Breast epithelium (tissue), 4 donors: ENCODE data around the gene RAB43. TPM values are rescaled to one million over a fixed set of nuclear protein-coding genes. Genes with fewer than 3 reads are reported as not detected.
"Not testable (repeated sequence)": the region's sequence is repeated elsewhere in the genome, so short reads cannot be mapped to it uniquely, and the experiment has no call there.

Source experiments
- DNase-seq, 2 donors: peaks; one replicate each; pipeline ENCODE4 v3.0.0-alpha.2; 2019; ENCODE audit warnings: low spot score in 2 of 2
- H3K27ac ChIP-seq, 2 donors: fragments of 200-600 bp; sonication (generic) in 1 of 2; one replicate each; pipeline ENCODE4 v1.5.1; 2016 to 2019; ENCODE audit warnings: mild to moderate bottlenecking in 1 of 2
- H3K27me3 ChIP-seq, 2 donors: fragments of 200-600 bp; sonication (generic) in 1 of 2; one replicate each; pipeline versions ENCODE4 v1.5.1 to v1.6.0; 2017 to 2019; ENCODE audit warnings: control low read depth in 1 of 2, mild to moderate bottlenecking in 1 of 2
- H3K36me3 ChIP-seq: fragments of 200-600 bp; one replicate; pipeline ENCODE4 v1.5.1; 2019
- H3K4me1 ChIP-seq, 2 donors: fragments of 200-600 bp; sonication (generic); one replicate each; pipeline ENCODE4 v1.5.1; 2016 to 2019; ENCODE audit warnings: control low read depth in 1 of 2
- H3K4me3 ChIP-seq, 3 donors: fragments of 200-600 bp; sonication (generic); 1 replicate in 2 of 3; 2 replicates in 1 of 3; pipeline ENCODE4 v1.5.1; 2016 to 2019; ENCODE audit warnings: mild to moderate bottlenecking in 3 of 3, moderate library complexity in 2 of 3
- H3K9me3 ChIP-seq, 2 donors: fragments of 200-600 bp; sonication (generic) in 1 of 2; one replicate each; pipeline ENCODE4 v1.5.1; 2016 to 2019; ENCODE audit warnings: control low read depth in 1 of 2
- POLR2A ChIP-seq: fragments of 450-650 bp; IDR thresholded peaks from one replicate; pipeline ENCODE4 v1.6.1; 2016; ENCODE audit warnings: antibody characterized with exemption, mild to moderate bottlenecking, moderate library complexity
- POLR2AphosphoS5 ChIP-seq, 3 donors: sonication (generic); formaldehyde crosslinking; IDR thresholded peaks; one replicate each; pipeline ENCODE4 v1.6.1; 2017; ENCODE audit warnings: antibody characterized with exemption in 3 of 3
- intact Hi-C: fragments of 100-400 bp; cut with DNase I; formaldehyde crosslinking; loops from one replicate; pipeline ENCODE4 v1.15.1; 2023; ENCODE audit warnings: low total_unique reads
- total RNA-seq, 3 donors: library from RNA; depleted of rRNA; stranded (reverse); fragments of >200 nt; gene quantifications; one replicate each; pipeline ENCODE4 v1.1.0, GENCODE V29; 2016
- TF ChIP-seq, protein P1 (sequence below), 3 donors: fragments of 450-650 bp; IDR thresholded peaks; one replicate each; pipeline ENCODE4 v1.5.1; 2016 to 2017; ENCODE audit warnings: antibody characterized with exemption in 3 of 3, mild to moderate bottlenecking in 3 of 3, moderate library complexity in 3 of 3

Gene RAB43
- total RNA-seq, 3 donors from 2014 or later, result 5.6 to 17.0 (median 17.0) TPM

DNA sequence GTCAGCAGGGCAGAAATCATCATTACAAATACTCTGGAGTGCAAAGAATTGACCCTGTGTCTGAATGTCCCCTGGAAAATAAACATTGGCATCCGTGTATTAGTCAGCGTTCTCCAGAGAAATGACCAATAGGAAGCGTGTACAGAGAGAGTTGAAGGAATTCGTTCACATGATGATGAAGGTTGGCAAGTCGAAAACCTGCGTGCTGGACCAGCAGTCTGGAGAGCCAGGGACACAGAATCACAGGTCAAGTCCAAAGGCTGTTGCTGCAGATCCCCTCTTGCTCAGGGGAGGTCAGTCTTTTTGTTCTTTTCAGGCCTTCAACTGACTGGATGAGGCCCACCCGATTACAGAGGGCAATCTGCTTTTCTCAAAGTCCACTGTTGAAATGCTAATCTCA is 44.4 kb downstream of the RAB43 start:
- intact Hi-C loops, result no loop called here

DNA sequence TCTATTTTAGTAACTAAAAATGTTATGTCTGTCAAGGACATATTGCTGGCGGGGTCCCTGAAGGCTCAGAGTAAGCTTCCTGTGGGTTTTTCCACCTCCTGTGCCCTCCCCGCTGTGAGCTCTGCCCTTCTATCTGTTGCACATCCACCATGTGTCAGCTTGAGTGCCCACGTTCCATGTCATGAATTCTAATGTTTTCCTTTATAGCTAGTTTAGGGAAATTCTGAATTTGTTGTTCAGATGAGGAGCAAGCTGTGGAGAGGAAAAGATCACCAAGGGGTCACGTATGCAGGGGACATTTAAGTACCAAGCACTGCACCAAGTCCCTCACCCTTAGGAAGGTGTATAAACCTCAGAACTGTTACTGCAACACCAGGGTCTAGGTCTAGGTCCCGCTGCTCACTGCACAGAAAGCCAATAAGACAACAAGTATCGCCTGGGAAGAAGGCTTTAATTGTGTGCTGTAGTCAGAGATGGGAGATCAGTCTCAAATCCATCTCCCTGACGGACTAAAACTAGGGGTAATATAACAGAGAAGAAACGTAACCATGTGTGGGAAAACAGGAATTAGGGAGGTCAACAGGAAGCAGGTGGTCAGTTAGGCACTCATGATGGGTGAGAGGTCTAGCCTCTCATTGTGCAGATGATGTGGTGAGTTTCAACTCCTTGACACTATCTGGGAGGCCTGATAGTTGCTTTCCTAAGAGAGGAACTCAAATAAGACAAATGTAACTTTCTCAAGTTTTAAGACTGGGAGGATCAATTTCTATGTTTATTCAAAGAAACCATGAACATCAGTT is 51.3 kb downstream of the RAB43 start:
- no peaks in the 10 kb centered on the region for H3K27me3 ChIP-seq
- H3K27ac ChIP-seq, result no peak overlapping the region
- no peaks in the 10 kb centered on the region for H3K36me3 ChIP-seq
- intact Hi-C loops, result no loop called here
- H3K4me1 ChIP-seq, result no peaks in the 10 kb centered on the region
- no peaks in the 10 kb centered on the region for H3K9me3 ChIP-seq
- no peak for DNase-seq
- TF ChIP-seq POLR2AphosphoS5 (IDR thresholded peaks at IDR 0.05) (no peak), POLR2A (no peak)
- TF ChIP-seq, protein P1, sequence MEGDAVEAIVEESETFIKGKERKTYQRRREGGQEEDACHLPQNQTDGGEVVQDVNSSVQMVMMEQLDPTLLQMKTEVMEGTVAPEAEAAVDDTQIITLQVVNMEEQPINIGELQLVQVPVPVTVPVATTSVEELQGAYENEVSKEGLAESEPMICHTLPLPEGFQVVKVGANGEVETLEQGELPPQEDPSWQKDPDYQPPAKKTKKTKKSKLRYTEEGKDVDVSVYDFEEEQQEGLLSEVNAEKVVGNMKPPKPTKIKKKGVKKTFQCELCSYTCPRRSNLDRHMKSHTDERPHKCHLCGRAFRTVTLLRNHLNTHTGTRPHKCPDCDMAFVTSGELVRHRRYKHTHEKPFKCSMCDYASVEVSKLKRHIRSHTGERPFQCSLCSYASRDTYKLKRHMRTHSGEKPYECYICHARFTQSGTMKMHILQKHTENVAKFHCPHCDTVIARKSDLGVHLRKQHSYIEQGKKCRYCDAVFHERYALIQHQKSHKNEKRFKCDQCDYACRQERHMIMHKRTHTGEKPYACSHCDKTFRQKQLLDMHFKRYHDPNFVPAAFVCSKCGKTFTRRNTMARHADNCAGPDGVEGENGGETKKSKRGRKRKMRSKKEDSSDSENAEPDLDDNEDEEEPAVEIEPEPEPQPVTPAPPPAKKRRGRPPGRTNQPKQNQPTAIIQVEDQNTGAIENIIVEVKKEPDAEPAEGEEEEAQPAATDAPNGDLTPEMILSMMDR (IDR thresholded peaks at IDR 0.05), result no peak
- H3K4me3 ChIP-seq, result no peak overlapping the region

More for the DNA sequence above, 44.4 kb downstream of the RAB43 start:
- H3K27me3 ChIP-seq, result no peaks in the 10 kb centered on the region
- H3K9me3 ChIP-seq, result no peaks in the 10 kb centered on the region
- H3K4me3 ChIP-seq, result no peak overlapping the region
- no peak for TF ChIP-seq POLR2AphosphoS5 (IDR thresholded peaks at IDR 0.05)
- TF ChIP-seq, protein P1 (IDR thresholded peaks at IDR 0.05), result no peak
- no peak for TF ChIP-seq POLR2A
- no peaks in the 10 kb centered on the region for H3K36me3 ChIP-seq
- no peak for DNase-seq
- no peak overlapping the region for H3K27ac ChIP-seq
- no peaks in the 10 kb centered on the region for H3K4me1 ChIP-seq

DNA sequence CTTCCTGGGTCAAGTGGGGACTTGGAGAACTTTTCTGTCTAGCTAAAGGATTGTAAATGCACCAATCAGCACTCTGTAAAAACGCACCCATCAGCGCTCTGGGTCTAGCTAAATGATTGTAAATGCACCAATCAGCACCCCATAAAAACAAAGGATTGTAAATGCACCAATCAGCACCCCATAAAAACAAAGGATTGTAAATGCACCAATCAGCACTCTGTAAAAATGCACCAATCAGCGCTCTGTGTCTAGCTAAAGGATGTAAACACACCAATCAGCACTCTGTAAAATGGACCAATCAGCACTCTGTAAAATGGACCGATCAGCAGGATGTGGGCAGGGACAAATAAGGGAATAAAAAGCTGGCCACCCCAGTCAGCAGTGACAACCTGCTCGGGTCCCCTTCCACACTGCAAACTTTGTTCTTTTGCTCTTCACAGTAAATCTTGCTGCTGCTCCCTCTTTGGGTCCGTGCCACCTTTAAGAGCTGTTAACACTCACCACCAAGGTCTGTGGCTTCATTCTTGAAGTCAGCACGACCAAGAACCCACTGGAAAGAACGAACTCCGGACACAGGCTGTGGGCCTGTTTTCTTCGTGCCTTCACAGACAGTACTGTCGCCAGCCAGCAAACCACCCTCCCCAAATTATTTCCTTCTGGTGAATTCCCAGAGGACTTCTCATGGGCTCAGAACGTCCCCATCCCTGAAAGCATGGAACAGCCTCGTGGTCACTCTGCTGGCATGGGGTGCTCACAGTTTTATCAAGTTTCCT is 52.1 kb downstream of the RAB43 start:
- intact Hi-C loops, DNase-seq, H3K9me3 ChIP-seq, H3K4me1 ChIP-seq, H3K4me3 ChIP-seq, H3K36me3 ChIP-seq, H3K27me3 ChIP-seq, H3K27ac ChIP-seq: not testable (repeated sequence)

DNA sequence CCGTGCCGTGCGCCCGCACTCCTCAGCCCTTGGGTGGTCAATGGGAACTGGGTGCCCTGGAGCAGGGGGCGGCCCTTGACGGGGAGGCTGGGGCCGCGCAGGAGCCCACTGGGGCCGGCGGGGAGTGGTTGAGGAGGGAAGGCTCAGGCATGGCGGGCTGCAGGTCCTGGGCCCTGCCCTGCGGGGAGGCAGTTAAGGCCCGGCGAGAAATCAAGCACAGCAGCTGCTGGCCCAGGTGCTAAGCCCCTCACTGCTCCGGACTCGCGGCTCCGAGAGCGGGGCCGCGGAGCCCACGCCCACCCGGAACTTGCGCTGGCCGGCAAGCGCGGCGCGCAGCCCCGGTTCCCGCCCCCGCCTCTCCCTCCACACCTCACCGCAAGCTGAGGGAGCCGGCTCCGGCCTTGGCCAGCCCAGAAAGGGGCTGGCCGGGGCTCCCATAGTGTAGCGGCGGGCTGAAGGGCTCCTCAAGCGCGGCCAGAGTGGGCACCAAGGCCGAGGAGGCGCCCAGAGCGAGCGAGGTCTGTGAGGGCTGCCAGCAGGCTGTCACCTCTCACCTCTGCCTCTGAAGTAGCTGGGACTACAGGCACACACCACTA is 53.2 kb downstream of the RAB43 start:
- TF ChIP-seq, protein P1 (IDR thresholded peaks at IDR 0.05), result no peak
- TF ChIP-seq POLR2A (no peak), POLR2AphosphoS5 (IDR thresholded peaks at IDR 0.05) (no peak)
- Histone ChIP-seq H3K9me3 (no peaks in the 10 kb centered on the region), H3K27me3 (no peaks in the 10 kb centered on the region), H3K4me3 (peak overlapping the region; percentile 23 to 59 (median 47)), H3K36me3 (no peaks in the 10 kb centered on the region), H3K4me1 (no peaks in the 10 kb centered on the region), H3K27ac (peak overlapping the region; percentile 21 to 22)
- intact Hi-C loops, result no loop called here
- DNase-seq, result no peak

DNA sequence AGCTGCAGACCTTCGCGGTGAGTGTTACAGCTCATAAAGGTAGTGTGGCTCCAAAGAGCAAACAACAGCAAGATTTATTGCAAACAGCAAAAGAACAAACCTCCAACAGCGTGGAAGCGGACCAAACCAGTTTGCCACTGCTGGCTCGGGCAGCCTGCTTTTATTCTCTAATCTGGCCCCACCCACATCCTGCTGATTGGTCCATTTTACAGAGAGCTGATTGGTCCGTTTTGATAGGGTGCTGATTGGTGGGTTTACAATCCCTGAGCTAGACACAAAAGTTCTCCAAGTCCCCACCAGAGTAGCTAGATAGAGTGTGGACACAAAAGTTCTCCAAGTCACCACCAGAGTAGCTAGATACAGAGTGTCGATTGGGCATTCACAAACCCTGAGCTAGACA is 53.9 kb downstream of the RAB43 start:
- H3K4me3 ChIP-seq, H3K4me1 ChIP-seq, H3K9me3 ChIP-seq, H3K36me3 ChIP-seq, H3K27ac ChIP-seq, intact Hi-C loops, H3K27me3 ChIP-seq, DNase-seq: not testable (repeated sequence)
- TF ChIP-seq, protein P1 (IDR thresholded peaks at IDR 0.05), result peak in 1 of 3 donors; percentile 17
